Parathyroid adenoma (tissue), 2 donors: ENCODE data around the gene MAGI2.

ENCODE experiments used
- H2AFZ ChIP-seq: fragments of 300-600 bp; sonication (generic); one replicate; pipeline ENCODE4 v1.7.0; 2017; ENCODE audit warnings: antibody characterized with exemption, mild to moderate bottlenecking
- H3K27ac ChIP-seq: fragments of 300-600 bp; sonication (generic); one replicate; pipeline ENCODE4 v1.7.0; 2017
- H3K27me3 ChIP-seq: fragments of 300-600 bp; sonication (generic); one replicate; pipeline ENCODE4 v1.7.0; 2017; ENCODE audit warnings: low read length; ENCODE audit not compliant: control insufficient read depth, insufficient read depth
- H3K36me3 ChIP-seq: fragments of 300-600 bp; sonication (generic); one replicate; pipeline ENCODE4 v1.7.0; 2017; ENCODE audit warnings: low read length; ENCODE audit not compliant: control insufficient read depth, insufficient read depth
- H3K4me1 ChIP-seq: fragments of 300-600 bp; sonication (generic); one replicate; pipeline ENCODE4 v1.7.0; 2017; ENCODE audit warnings: control low read depth
- H3K4me2 ChIP-seq: fragments of 300-600 bp; sonication (generic); one replicate; pipeline ENCODE4 v1.7.0; 2017; ENCODE audit warnings: low read length
- H3K4me3 ChIP-seq: fragments of 300-600 bp; sonication (generic); one replicate; pipeline ENCODE4 v1.7.0; 2017; ENCODE audit warnings: low read depth, low read length
- H3K79me2 ChIP-seq: fragments of 300-600 bp; sonication (generic); one replicate; pipeline ENCODE4 v1.7.0; 2017; ENCODE audit warnings: control low read depth
- H3K9ac ChIP-seq: fragments of 300-600 bp; sonication (generic); one replicate; pipeline ENCODE4 v1.7.0; 2017; ENCODE audit warnings: mild to moderate bottlenecking
- H3K9me3 ChIP-seq: fragments of 300-600 bp; sonication (generic); one replicate; pipeline ENCODE4 v1.7.0; 2017; ENCODE audit warnings: low read length; ENCODE audit not compliant: control insufficient read depth
- CTCF ChIP-seq: fragments of 300-600 bp; sonication (generic); IDR thresholded peaks from one replicate; pipeline ENCODE4 v1.7.0; 2017; ENCODE audit warnings: antibody characterized with exemption, mild to moderate bottlenecking
- donor health status: primary hyperparathyroidism.

Gene MAGI2

DNA sequence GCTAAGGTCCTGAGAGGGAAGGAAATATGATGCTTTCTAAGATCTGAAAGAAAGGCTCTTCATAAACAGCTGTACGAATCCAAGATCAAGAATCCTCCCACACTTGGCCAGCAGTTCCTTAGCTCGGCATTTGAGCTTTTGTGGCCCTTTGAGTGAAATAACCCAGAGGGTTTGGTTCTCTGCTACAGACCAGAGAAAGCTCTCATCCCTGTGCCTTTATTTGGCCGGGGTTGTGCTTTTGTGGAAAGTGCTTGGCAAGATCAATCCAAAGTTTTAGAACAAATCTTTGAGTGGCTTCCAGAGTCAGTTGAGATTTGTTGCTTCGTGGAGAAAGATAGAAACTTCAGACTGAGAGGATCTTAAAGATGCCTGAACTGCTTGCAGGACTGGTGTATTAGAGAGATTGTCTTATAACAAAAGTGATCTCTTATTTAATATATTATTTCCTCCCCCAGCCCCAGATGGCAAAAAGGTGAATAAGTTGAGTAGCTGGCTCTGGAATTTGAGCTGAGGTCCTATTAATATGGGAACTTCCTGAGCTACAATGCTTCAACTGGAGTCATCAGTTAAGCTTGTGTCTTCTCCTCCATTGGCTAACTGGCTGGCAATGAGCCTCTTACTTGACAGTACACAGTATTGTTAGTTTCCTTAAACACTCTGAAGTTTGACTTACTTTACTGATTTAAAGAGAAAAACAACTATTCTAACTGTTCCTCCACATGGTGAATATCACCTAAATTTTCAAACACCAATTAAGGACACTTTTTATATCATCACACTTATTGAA lies 687.3 kb downstream of the MAGI2 start:
- no peak overlapping the region for H3K4me3 ChIP-seq
- H3K36me3 ChIP-seq = no peaks in the 10 kb centered on the region

DNA sequence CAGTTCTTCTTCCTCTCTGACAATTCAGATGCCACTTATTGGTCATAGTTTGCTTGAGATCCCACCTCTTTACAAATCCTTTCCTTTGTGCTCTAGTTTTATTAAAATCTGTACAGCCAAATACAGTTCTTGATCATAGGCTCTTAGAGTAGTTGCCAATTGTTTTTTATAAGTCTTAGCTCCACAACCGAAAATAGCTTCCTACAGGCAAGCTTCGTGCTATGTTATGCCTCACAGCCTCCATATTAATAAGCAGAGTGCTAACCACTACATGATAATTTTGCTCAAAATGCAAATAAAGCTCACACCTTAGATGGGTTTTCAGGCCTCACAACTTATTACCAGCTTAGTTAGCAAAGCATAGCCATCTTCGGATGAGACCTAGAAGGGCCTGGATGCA lies 688.9 kb downstream of the MAGI2 start:
- H3K9me3 ChIP-seq = no peaks in the 10 kb centered on the region
- no peaks in the 10 kb centered on the region for H3K4me1 ChIP-seq
- no peak overlapping the region for H3K4me3 ChIP-seq
- H3K79me2 ChIP-seq = no peaks in the 10 kb centered on the region
- H3K27ac ChIP-seq = no peak overlapping the region
- no peak overlapping the region for H2AFZ ChIP-seq
- H3K36me3 ChIP-seq = no peaks in the 10 kb centered on the region
- no peak overlapping the region for H3K4me2 ChIP-seq
- no peaks in the 10 kb centered on the region for H3K27me3 ChIP-seq
- no peak for TF ChIP-seq CTCF
- no peak overlapping the region for H3K9ac ChIP-seq

More for the DNA sequence above, 687.3 kb downstream of the MAGI2 start:
- H2AFZ ChIP-seq = no peak overlapping the region
- no peaks in the 10 kb centered on the region for H3K9me3 ChIP-seq
- no peaks in the 10 kb centered on the region for H3K4me1 ChIP-seq
- H3K4me2 ChIP-seq = no peak overlapping the region
- no peak overlapping the region for H3K27ac ChIP-seq
- no peaks in the 10 kb centered on the region for H3K27me3 ChIP-seq
- H3K9ac ChIP-seq = no peak overlapping the region
- no peaks in the 10 kb centered on the region for H3K79me2 ChIP-seq
- TF ChIP-seq CTCF = no peak

DNA sequence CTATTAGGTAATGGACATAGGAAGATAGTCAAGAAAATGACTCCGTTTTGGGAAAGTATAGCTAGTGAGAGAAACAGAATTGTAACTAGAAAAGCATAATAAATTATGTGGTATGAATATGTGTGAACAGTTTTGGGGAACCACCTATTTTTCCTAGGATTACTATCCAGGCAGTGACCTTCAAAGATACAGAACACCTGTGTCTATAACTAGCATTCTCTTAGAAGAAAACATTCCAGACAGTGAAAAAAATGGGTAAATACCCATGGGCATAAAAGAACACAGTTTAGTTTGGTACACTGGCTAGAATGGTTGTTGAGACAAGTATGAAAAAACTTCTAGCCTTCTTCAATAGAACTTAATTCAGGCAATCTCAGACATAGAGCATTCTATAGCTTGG lies 690.8 kb downstream of the MAGI2 start:
- no peak for TF ChIP-seq CTCF
- H2AFZ ChIP-seq = no peak overlapping the region
- H3K36me3 ChIP-seq = no peaks in the 10 kb centered on the region
- H3K9ac ChIP-seq = no peak overlapping the region
- no peaks in the 10 kb centered on the region for H3K9me3 ChIP-seq
- no peak overlapping the region for H3K4me3 ChIP-seq
- no peak overlapping the region for H3K4me2 ChIP-seq
- no peaks in the 10 kb centered on the region for H3K4me1 ChIP-seq
- no peak overlapping the region for H3K27ac ChIP-seq
- H3K79me2 ChIP-seq = no peaks in the 10 kb centered on the region
- H3K27me3 ChIP-seq = no peaks in the 10 kb centered on the region

DNA sequence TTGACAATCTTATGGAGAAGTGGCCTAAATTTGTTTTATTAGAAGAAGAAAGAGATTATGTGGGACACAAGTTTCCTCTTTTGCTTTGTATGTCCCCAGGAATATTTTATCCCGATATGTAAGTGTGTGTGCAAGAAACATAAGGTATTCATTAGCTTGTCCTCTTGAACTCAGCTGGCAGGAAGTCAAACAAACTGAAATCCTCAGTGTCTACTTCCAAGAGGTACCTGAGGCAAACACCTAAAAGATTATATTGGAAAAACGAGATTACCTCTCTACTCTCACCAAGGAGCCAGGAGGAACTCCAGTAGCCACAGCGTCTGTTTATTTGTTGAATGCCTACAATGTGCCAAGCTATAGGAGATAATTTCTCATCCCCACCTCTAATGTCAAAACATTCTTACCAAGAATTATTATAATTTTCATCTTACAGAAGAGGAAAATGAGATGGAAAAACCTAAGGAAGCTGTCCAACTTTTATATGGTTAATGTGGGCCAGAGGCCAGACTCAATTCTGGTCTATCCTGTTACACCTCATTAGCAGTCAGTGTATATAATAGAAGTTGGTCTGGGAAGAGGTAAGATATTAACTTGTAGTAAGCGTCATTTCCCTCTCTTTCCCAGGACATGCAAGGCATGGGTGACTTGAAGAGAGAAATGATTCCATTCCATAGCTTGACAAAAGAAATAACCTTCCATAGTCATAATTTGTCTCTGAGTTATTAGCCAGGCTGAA lies 692.7 kb downstream of the MAGI2 start:
- Histone ChIP-seq H3K9me3 (no peaks in the 10 kb centered on the region), H3K4me2 (no peak overlapping the region), H3K79me2 (no peaks in the 10 kb centered on the region), H3K27me3 (no peaks in the 10 kb centered on the region), H3K4me3 (no peak overlapping the region), H3K4me1 (no peaks in the 10 kb centered on the region), H3K27ac (no peak overlapping the region), H3K36me3 (no peaks in the 10 kb centered on the region), H3K9ac (no peak overlapping the region), H2AFZ (no peak overlapping the region)
- TF ChIP-seq CTCF = no peak
